Stimulated activated CD8-positive, alpha-beta memory T cell treated with anti-CD3 and anti-CD28 coated beads, Interleukin-4, amount 100 ng/mL, for 24 hours (primary cell): ENCODE data around the gene CCDC159.
A peak's percentile ranks its signal among the peaks of the same experiment; 100 is the strongest.
"Not testable (repeated sequence)": the region's sequence is repeated elsewhere in the genome, so short reads cannot be mapped to it uniquely, and the experiment has no call there.

Experiments
- DNase-seq: peaks from one replicate; pipeline ENCODE4 v3.0.0-alpha.2; 2020; ENCODE audit warnings: low read depth

CCDC159 gene

DNA sequence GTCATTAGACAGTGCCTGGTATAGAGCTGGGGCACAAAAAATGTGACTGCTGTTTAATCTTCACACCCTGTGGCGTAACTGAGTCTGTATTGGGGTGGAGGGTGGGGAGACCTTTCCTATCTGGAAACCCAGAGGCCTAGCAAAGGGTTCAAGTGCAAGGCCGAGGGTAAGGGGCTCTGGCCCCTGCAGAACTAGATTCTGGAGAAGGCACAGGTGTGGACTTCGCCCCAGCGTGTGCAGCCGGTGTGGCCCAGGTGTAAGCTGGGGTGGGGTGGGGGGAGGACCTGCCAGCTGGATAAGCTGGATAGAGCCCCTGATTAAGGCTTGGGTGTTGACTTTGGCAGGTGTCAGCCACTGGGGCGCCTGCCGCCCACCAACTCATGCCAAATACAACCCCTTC, 8.2 kb upstream of the CCDC159 start:
- no peak for DNase-seq

DNA sequence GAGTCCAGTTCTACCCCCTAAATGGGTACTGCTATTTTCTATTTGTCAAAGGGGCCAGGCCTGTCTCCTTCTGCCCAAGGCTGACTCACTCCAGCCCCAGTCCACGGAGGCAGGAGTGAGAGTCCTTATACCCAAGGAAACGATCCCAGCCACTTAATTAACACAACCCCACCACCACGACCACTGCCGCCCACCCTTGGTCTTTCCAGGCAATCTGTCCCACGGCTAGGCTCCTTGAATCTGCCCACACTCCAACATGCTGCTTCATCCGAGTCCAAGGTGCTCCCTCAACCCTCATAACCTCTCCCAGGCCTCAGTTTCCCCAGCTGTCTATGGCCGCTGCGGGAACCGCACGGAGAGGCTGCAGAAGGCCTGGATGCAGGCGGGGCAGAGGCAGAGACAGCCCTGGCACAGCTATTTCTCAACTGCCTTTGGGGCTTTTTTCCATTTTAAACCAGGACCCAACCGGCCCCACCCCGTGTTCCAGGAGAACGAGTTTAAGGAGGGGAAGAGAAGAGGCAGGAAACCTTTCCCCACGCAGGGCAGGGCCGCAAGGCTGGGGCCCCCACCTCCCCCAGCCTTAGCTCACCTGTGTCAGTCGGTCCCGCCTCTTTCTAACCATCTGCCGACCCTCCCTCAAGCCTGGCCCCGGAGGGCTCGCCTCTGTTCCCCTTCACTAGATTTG, 7.6 kb upstream of the CCDC159 start:
- DNase-seq, result no peak

DNA sequence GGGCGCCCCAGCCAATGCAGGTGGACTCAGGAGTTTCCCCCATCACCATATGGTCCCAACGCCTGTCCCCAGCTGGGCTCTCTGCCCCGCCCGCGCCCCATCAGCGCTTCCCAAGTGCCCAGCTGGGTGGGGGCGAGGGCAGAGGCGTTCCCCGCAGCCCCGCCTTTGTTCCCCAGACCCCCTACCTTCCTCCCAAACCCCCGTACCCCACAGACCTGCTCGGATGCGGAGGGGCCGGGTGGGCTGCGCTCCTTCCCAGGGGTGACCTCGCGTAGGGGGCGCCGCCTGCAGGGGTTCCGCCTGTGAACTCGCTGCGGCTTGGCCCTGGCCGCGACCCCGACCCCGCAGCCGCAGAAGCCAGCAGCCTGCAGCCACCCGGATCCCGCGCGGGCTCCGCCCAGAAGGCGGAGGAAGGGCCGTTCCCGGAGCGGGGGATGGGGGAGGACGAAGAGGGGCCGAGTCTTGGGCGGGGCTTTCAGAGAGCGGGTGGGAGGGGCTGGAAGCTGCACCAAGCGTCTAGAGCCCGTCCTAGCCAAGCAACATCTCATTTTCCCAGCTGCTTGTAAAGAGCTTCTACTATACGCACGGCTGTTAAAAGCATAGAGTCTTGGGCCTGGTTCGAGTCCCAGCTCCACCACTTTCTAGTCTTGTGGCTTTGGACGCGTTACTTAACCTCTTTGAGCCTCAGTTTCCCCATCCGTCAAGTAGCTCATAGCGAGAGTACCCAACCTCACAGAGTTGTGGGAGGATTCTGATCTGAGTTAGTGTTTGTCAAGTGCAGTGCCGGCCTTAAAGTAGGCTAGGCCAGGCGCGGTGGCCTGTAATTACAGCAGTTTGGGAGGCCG, 6.8 kb upstream of the CCDC159 start, which contains the start of gene RAB3D:
Gene RAB3D (minus strand): TSS at position 404 of the 845 bp plus-strand sequence. CDS start 2,258 bp downstream, outside the sequence.
- DNase-seq, result peak; percentile 78

DNA sequence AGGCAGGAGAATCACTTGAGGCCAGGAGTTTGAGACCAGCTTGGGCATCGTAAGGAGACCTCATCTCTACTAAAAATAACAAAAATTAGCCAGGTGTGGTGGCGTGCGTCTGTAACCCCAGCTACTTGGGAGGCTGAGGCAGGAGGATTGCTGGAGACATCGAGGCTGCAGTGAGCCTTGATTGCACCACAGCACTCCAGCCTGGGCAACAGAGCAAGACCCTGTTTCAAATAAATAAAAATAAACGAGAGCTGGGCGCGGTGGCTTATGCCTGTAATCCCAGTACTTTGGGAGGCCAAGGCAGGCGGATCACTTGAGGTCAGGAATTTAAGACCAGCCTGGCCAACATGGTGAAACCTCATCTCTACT, 6.2 kb upstream of the CCDC159 start:
- not testable (repeated sequence) for DNase-seq

DNA sequence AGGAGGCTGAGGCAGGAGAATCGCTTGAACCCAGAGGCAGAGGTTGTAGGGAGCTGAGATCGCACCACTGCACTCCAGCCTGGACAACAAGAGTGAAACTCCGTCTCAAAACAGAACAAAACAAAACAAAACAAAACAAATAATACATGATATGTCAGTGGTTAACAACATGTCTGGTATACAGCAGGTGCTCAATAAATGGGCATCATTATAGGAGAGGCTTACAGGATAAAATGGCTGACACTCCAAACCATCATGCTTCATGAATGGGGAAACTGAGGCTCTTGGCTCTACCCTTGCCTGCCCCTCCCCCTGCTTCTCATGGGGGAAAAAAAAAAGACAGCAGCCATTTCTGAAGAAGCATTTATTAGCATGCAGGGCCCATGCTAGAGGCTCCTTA, 3.9 kb upstream of the CCDC159 start:
- DNase-seq, result no peak

DNA sequence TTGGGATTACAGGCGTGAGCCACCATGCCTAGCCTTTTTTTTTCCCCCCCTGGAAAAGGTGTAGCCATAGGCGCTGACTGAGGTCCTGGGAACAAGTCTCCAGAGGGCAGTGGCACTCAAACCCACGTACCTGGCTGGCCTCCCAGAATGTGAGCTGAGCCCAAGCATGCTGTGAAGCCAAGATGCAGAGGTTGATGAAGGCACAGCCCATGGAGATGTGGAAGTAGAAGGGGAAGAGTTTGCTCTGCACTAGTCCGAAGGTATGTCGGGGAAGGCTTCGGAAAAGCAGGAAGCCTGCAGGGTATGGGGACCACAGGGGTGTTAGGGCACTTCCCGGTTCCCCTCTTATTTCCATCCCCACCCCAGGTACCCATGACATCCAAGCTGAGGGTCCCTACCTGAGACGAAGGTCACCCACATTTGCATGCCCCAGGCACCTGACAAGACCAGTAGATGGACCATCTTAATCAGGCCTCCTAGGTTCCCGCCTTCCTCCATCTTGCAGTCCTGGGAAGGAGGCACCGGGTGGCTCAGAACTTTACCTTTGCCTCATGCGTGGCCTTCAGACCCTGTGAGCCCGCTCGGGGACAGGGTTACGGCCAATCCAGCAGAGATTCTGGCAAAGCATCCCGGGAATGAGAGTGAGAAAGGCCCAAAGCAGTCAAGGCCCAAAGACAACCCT, 1.1 kb upstream of the CCDC159 start:
- DNase-seq, result no peak

DNA sequence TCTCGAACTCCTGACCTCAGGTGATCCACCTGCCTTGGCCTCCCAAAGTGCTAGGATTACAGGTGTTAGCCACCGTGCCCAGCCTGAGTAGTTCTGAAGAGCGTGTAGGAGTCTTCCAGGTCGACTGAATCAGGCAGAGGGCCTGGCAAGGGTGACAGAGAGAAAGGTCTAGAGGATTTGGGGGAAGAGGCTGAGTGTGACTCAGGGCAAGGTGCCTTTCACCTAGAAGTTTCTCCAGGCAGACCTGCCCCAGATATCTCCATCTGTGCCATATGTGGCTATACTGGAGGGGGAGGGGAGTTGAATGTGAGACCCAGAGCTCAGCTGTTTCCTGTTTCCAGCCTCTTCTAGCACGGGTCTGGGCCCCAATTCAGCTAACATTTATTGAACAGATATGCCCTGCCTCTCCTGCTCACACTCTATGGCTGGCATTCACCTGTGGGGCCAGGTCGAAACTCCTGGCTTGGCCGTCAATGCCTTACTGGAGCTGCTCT, 1.3 kb downstream of the CCDC159 start:
- no peak for DNase-seq

DNA sequence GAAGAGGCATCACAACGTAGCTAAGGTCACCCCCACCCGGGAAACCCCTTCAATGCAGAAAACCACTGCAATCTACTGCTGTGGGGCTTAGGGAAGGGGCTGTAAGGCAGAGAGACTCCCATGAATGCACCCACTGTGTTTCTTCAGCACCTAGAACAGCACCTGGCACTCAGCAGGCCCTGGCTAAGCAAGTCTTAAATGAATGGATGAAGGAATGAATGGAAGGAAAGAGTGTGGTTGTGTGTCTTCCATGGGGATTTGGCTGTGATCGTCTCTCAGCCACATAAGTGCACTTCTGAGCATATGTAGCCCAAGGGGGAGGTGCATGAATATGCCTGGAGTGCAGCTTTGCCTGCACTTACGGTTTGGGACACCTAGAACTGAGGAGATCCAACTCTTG, 2.9 kb downstream of the CCDC159 start:
- DNase-seq, result no peak

DNA sequence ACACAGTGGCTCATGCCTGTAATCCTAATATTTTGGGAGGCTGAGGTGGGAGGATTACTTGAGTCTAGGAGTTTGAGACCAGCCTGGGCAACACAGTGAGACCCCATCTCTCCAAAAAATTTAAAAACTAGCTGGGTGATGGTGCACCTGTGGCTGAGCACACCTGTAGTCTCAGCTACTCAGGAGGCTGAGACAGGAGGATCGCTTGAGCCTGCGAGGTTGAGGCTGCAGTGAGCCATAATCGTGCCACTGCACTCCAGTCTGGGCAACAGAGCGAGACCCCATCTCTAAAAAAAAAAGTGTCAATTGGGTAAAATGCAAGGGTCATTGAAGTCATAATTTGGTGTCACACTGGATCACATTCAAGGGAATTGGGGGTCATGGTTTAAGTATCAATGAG, 7.8 kb downstream of the CCDC159 start:
- not testable (repeated sequence) for DNase-seq

DNA sequence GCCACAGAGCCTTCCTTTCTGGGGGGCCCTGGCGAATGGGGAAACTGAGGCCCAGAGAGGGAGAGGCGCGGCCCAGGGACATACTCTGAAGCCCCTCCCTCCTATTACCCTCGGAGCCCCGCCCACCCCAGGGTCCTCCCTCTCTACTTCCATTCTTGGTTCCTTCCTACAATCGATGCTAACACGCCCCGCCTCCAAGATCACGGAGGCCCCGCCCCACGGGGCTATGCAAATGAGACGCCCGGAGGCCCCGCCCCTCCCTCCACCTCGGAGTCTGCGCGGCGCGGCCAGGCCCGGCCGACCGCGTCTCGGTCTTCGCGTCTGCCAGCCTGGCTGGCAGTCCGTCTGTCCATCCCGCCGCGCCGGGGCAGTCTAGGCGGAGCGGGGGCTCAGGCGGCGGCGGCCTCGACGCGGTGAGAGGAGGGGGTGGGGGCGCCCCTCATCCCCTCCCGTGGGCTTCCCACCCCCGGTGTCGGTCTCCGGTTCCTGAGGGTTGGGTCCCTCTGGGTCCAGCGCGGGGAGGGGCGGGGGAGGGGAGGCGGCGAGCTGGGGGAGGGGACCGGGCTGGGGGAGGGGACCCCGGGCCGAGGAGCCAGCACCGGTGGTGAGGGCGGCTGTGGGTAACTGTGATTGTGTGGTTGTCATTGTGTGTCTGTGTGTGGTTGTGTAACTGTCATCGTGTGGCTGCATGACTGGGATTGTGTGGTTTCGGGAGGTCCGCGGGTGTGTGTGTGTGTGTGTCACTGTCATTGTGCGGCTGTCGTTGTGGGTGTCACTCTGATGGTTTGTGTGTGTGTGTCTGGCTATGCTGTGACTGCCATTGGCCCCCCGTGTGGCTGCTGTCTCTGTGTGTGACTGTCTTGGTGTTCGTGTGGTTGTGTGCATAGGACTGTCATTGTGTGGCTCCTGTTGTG, 9.1 kb downstream of the CCDC159 start, which contains the start of gene PLPPR2:
Gene PLPPR2 (plus strand): TSS at position 273 of the 914 bp plus-strand sequence. CDS start 2,242 bp downstream, outside the sequence.
- peak; percentile 69 for DNase-seq

DNA sequence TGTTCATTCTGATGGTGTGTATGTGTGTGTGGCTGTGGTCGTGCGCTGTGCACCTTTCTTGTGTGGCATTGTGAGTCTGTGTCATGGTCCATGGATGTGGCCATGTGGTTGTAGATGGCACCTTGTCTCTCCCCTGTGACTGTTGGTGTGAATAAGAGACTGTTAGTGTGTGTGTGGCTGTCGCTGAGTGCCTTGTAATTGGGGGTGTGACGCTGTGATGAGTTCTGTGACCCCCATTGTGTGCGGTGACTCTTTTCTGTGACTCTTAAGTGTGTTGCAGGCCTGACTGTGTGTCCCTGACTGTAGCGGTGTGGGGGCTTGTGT, 9.7 kb downstream of the CCDC159 start:
- DNase-seq, result no peak

DNA sequence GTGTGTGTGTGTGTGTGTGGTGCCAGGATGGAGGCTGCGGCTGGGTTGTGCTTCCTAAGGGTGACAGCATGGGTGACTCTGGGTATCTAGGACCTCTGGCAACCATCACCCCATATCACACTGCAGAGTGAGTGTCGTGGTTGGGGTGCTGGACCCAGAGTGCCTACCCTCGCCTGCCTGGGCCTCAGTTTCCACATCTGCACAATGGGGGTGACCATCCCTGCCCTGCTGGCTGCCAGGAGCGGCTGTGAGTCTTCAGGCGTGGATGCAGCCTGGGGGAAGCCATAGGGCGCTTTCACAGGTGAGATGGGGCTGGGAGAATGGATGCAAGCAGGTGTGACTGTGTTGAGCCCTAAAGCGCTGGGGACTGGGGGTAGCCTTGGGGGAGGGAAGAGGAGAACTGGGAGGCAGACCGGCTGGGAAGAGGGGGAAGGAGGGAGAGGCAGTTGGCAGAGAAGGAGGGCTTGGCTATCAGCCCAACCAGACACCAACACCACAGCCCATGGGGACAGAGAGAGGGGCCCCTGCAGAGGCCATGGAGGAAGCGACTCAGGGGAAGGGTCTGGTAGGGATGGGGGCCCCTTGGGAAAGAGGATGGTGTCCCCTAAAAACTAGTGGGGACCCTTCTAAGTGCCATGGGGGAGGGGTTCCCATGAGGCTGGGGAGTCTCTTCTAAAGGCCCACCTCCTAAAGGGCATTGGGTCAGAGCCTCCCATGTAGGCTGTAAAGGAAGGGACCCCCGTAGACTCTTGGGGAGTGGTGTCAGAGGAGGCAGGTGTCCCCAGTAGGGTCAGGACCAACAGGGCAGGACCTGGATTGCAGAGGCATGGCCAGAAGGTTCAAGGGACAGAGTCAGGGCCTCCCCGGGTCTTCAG, 10.6 kb downstream of the CCDC159 start:
- DNase-seq, result no peak

DNA sequence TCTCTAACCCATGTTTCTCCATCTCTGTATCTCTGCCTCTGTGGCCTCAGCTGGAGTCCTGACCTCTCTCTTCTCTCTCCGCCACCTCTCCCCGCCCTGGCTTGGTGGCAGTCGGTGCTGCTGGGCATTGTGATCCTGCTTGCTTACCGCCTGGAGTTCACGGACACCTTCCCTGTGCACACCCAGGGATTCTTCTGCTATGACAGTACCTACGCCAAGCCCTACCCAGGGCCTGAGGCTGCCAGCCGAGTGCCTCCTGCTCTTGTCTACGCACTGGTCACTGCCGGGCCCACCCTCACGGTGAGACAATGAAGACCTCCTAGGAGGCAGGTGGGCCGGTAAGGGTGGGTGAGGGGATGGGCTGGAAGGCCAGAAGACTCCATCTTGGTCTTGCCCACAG, 13.1 kb downstream of the CCDC159 start:
- DNase-seq, result no peak

DNA sequence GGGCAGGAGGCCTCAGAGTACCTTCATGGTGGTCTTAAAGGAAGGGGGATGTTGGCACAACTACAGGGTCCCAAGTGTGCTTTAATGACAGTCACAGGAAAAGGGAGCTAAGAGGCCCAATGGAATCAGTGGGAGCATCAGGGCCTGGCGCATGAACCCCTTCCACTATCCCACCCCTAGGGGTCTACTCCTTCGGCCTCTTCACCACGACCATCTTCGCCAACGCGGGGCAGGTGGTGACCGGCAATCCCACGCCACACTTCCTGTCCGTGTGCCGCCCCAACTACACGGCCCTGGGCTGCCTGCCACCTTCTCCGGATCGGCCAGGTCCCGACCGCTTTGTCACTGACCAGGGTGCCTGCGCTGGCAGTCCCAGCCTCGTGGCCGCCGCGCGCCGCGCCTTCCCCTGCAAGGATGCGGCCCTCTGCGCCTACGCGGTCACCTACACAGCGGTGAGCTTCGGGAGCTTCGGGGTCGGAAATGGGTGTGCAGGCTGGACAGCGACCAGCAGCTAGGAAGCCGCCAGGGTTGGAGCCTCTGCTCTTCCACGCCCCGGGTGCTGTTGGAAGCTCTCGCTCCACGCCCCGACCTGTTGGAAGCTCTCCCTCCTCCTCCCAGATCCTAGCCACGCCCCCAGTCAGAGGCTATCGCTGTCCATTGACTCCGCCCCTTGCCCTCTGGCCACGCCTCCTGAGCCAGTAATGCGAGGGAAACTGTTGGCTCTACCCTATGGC, 14.9 kb downstream of the CCDC159 start:
- no peak for DNase-seq

DNA sequence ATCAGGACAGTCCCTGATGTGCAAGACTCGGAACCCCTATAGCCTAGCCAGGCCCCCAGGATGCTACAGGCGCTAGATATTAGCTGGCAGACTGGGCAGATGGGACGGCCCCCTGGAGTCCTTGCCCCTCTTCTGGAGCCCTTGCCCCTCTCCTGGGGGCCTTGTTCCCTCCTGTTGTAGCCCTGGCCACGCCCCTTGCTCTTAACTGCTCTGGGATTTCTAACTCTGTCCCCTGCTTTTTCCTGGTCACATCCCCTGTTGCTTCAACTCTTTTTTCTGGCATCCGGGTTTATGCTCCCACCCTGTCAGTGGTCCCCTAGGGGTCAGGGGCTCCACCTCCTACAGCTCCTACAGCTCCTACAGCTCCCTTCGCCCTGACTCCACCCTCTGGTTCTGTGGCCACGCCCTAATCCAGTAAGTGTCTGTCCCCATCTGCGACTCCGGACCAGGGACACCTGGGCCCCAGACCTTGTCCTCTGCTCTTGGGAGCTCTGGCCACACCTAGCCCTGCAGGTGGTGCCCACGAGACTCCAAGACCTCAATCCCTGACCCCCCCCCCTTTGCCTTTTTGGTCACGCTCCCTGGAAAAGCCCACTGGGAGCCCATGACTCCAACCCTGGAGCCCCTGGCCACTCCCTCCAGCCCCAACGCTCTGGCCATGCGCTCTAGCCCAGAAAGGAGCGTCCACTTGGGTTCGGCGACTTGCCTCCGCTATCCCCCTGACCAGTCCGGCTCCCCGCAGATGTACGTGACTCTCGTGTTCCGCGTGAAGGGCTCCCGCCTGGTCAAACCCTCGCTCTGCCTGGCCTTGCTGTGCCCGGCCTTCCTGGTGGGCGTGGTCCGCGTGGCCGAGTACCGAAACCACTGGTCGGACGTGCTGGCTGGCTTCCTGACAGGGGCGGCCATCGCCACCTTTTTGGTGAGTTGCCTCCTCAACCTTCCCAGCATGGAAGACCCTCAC, 15.7 kb downstream of the CCDC159 start:
- no peak for DNase-seq

DNA sequence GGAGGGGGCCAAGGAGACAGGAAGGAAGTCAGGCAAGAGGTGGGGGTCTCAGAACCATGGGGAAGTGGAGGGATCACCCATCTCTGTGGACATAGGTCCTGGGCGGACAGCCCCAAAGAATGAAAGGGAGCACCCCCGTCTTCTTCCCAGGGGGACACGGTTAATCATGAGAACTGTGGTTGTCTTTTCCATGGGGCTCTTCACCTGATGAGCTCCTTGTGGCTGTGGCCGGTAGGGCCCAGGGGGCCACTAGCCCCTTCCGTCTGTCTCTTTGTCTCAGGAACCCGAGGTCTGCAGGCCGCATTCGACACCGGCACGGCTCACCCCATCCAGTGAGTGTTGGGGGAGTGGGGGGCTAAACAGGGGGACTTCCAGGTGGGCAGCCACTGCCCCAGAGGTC, 17.6 kb downstream of the CCDC159 start:
- no peak for DNase-seq

DNA sequence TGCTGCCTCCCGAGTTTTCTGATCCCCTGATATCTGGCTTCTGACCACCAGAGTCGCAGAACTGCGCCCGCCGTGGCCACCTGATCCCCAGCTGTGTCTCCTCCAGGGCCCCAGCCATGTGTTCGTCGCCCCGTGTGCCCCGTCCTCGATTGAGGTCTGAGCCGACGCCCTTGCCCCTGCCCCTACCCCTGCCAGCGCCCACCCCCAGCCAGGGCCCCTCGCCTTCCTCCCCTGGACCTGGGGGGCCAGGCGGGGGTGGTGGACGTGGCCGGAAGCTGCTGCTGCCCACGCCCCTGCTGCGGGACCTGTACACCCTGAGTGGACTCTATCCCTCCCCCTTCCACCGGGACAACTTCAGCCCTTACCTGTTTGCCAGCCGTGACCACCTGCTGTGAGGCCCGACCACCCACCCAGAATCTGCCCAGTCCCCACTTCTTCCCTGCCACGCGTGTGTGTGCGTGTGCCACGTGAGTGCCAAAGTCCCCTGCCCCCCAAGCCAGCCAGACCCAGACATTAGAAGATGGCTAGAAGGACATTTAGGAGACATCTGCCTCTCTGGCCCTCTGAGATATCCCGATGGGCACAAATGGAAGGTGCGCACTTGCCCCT, 18.1 kb downstream of the CCDC159 start:
- no peak for DNase-seq

DNA sequence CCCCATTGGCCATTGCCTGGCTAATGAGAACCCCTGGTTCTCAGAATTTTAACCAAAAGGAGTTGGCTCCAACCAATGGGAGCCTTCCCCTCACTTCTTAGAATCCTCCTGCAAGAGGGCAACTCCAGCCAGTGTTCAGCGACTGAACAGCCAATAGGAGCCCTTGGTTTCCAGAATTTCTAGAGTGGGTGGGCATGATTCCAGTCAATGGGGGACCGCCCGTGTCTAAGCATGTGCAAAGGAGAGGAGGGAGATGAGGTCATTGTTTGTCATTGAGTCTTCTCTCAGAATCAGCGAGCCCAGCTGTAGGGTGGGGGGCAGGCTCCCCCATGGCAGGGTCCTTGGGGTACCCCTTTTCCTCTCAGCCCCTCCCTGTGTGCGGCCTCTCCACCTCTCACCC, 18.6 kb downstream of the CCDC159 start:
- DNase-seq, result no peak
